22Rv1 (cell line): ENCODE results near the gene TM9SF2.

Experiments used
- ZFX ChIP-seq: fragments of 450-650 bp; IDR thresholded peaks from 2 replicates; pipeline ENCODE4 v1.6.1; 2017; ENCODE audit warnings: antibody characterized with exemption, borderline replicate concordance
- TF ChIP-seq, protein P1 (sequence below): fragments of 450-650 bp; IDR thresholded peaks from 2 replicates; pipeline ENCODE4 v1.5.1; 2017; ENCODE audit warnings: mild to moderate bottlenecking

DNA sequence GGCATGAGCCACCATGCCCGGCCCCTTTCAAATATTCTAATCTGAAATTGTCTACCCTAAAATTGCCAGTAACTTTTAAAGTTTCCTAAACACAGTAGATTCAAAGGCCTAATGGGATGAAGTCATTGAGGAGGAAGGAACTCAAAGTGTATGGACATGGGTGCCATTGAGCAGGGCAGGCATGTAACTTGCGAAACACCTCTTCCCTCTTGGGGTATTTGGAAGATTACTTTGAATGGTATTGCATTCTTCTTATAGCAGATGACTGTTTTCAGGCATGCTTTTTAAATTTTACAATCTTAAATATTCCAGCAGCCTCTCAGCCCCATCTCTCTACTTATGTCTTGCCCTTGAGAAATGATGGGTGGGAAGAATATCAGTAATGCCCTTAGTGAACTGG is 21.0 kb downstream of the TM9SF2 start:
- TF ChIP-seq, protein P1, sequence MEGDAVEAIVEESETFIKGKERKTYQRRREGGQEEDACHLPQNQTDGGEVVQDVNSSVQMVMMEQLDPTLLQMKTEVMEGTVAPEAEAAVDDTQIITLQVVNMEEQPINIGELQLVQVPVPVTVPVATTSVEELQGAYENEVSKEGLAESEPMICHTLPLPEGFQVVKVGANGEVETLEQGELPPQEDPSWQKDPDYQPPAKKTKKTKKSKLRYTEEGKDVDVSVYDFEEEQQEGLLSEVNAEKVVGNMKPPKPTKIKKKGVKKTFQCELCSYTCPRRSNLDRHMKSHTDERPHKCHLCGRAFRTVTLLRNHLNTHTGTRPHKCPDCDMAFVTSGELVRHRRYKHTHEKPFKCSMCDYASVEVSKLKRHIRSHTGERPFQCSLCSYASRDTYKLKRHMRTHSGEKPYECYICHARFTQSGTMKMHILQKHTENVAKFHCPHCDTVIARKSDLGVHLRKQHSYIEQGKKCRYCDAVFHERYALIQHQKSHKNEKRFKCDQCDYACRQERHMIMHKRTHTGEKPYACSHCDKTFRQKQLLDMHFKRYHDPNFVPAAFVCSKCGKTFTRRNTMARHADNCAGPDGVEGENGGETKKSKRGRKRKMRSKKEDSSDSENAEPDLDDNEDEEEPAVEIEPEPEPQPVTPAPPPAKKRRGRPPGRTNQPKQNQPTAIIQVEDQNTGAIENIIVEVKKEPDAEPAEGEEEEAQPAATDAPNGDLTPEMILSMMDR, result no peak
- no peak for TF ChIP-seq ZFX
